ENCODE data around the gene DDRGK1. TPM values are rescaled to one million over a fixed set of nuclear protein-coding genes. Genes with fewer than 3 reads are reported as not detected.

The DDRGK1 gene
- total RNA-seq, 1 donor from 2014 or later = 45.3 TPM

GRCh38 chr20:3231889-3232588 lies 27.6 kb upstream of the DDRGK1 start:
- DNase-seq (ENCODE audit: low spot score) = no peak

GRCh38 chr20:3231116-3231515 lies 26.6 kb upstream of the DDRGK1 start:
- DNase-seq (ENCODE audit: low spot score) = no peak
- TF ChIP-seq CTCF (IDR thresholded peaks at IDR 0.05; ENCODE audit: unreplicated experiment) = no peak
- H3K36me3 Mint-ChIP-seq (ENCODE audit: low read depth, unreplicated experiment) = peaks cover 10% of the 10 kb centered on the region
- no peaks in the 10 kb centered on the region for H3K9me3 Mint-ChIP-seq (ENCODE audit: unreplicated experiment)
- H3K4me3 Mint-ChIP-seq (ENCODE audit: unreplicated experiment) = no peak overlapping the region
- H3K27me3 Mint-ChIP-seq (ENCODE audit: unreplicated experiment) = peaks cover 4% of the 10 kb centered on the region
- no peaks in the 10 kb centered on the region for H3K4me1 Mint-ChIP-seq (ENCODE audit: unreplicated experiment)
- H3K27ac Mint-ChIP-seq (ENCODE audit: unreplicated experiment) = no peak overlapping the region

More at GRCh38 chr20:3231889-3232588, 27.6 kb upstream of the DDRGK1 start:
- Mint-ChIP-seq H3K4me1 (ENCODE audit: unreplicated experiment) (peaks cover 7% of the 10 kb centered on the region), H3K36me3 (ENCODE audit: low read depth, unreplicated experiment) (peaks cover 9% of the 10 kb centered on the region), H3K27ac (ENCODE audit: unreplicated experiment) (no peak overlapping the region), H3K4me3 (ENCODE audit: unreplicated experiment) (no peak overlapping the region), H3K27me3 (ENCODE audit: unreplicated experiment) (peaks cover 5% of the 10 kb centered on the region), H3K9me3 (ENCODE audit: unreplicated experiment) (no peaks in the 10 kb centered on the region)
- no peak for TF ChIP-seq CTCF (IDR thresholded peaks at IDR 0.05; ENCODE audit: unreplicated experiment)

GRCh38 chr20:3229798-3230197 lies 25.3 kb upstream of the DDRGK1 start:
- Mint-ChIP-seq H3K4me3 (ENCODE audit: unreplicated experiment) (no peak overlapping the region), H3K4me1 (ENCODE audit: unreplicated experiment) (no peaks in the 10 kb centered on the region), H3K27ac (ENCODE audit: unreplicated experiment) (no peak overlapping the region), H3K9me3 (ENCODE audit: unreplicated experiment) (no peaks in the 10 kb centered on the region), H3K27me3 (ENCODE audit: unreplicated experiment) (peaks cover 2% of the 10 kb centered on the region), H3K36me3 (ENCODE audit: low read depth, unreplicated experiment) (peaks cover 8% of the 10 kb centered on the region)
- no peak for TF ChIP-seq CTCF (IDR thresholded peaks at IDR 0.05; ENCODE audit: unreplicated experiment)
- no peak for DNase-seq (ENCODE audit: low spot score)

- Mint-ChIP-seq H3K9me3 (ENCODE audit: unreplicated experiment) (no peaks in the 10 kb centered on the region), H3K4me3 (ENCODE audit: unreplicated experiment) (no peak overlapping the region), H3K36me3 (ENCODE audit: low read depth, unreplicated experiment) (peaks cover 8% of the 10 kb centered on the region), H3K27ac (ENCODE audit: unreplicated experiment) (no peak overlapping the region), H3K27me3 (ENCODE audit: unreplicated experiment) (peaks cover 2% of the 10 kb centered on the region), H3K4me1 (ENCODE audit: unreplicated experiment) (no peaks in the 10 kb centered on the region)
- DNase-seq (ENCODE audit: low spot score) = no peak
- no peak for TF ChIP-seq CTCF (IDR thresholded peaks at IDR 0.05; ENCODE audit: unreplicated experiment)
Observed at GRCh38 chr20:3229158-3229557, 24.7 kb upstream of the DDRGK1 start.

- no peak overlapping the region for H3K4me3 Mint-ChIP-seq (ENCODE audit: unreplicated experiment)
- peaks cover under 1% of the 10 kb centered on the region for H3K4me1 Mint-ChIP-seq (ENCODE audit: unreplicated experiment)
- H3K27ac Mint-ChIP-seq (ENCODE audit: unreplicated experiment) = no peak overlapping the region
- peaks cover 2% of the 10 kb centered on the region for H3K27me3 Mint-ChIP-seq (ENCODE audit: unreplicated experiment)
- no peak for DNase-seq (ENCODE audit: low spot score)
- TF ChIP-seq CTCF (IDR thresholded peaks at IDR 0.05; ENCODE audit: unreplicated experiment) = no peak
- H3K9me3 Mint-ChIP-seq (ENCODE audit: unreplicated experiment) = no peaks in the 10 kb centered on the region
- peaks cover 8% of the 10 kb centered on the region for H3K36me3 Mint-ChIP-seq (ENCODE audit: low read depth, unreplicated experiment)
Observed at GRCh38 chr20:3228750-3229032, 24.2 kb upstream of the DDRGK1 start.

All from endothelial cell (in vitro differentiated cells).